GM12878 (cell line): ENCODE data around the gene C19orf12. TPM values are rescaled to one million over a fixed set of nuclear protein-coding genes. Genes with fewer than 3 reads are reported as not detected.

Source experiments
- ATAC-seq: fragments of 200-7000 bp; cut with Tn5 transposase; 3 replicates; pipeline ENCODE4 v1.9.1; 2020; ENCODE audit warnings: mild to moderate bottlenecking, moderate library complexity
- BruUV-seq: library from RNA; stranded (reverse); fragments of 400-500 nt; replicated peaks from 2 replicates; lab custom pipeline; 2021; lab: Mats Ljungman, UMichigan
- CTCF ChIA-PET: fragments of 300-600 bp; sonication (Branson Sonifier 250); formaldehyde crosslinking; extraction: SDS; loops from one replicate; lab custom pipeline; 2021; ENCODE audit warnings: inconsistent platforms; lab: Yijun Ruan, JAX
- POLR2A ChIA-PET: fragments of 350-600 bp; formaldehyde crosslinking; extraction: SDS; loops from one replicate; lab custom pipeline; 2021; ENCODE audit warnings: inconsistent platforms; lab: Charles Lee
- RAD21 ChIA-PET: fragments of 300-600 bp; sonication (Branson Sonifier 250); formaldehyde crosslinking; loops from one replicate; lab custom pipeline; 2023; ENCODE audit warnings: antibody characterized with exemption; ENCODE audit not compliant: unreplicated experiment; lab: Charles Lee
- SMC1A ChIA-PET: fragments of 300-600 bp; sonication (Branson Sonifier 250); formaldehyde crosslinking; loops from one replicate; lab custom pipeline; 2023; ENCODE audit not compliant: unreplicated experiment, uncharacterized antibody; lab: Charles Lee
- DNase-seq: peaks from one replicate; pipeline ENCODE4 v3.0.0-alpha.2; 2011; ENCODE audit warnings: low read depth, low spot score
- FAIRE-seq: peaks from 3 replicates; lab custom pipeline; 2011; peaks lifted over from hg19 to GRCh38; lab: Jason Lieb, UNC
- H2AFZ ChIP-seq: 2 replicates; pipeline ENCODE4 v1.6.0; 2011; ENCODE audit warnings: low read depth, low read length, control low read depth; ENCODE audit not compliant: control insufficient read depth
- H3K27ac ChIP-seq: 2 replicates; pipeline ENCODE4 v1.5.1; 2011; ENCODE audit warnings: control low read depth; ENCODE audit not compliant: control insufficient read depth, insufficient read depth
- H3K27me3 ChIP-seq, 2 experiments: replicated peaks in 1 of 2; 2 replicates each; pipeline versions ENCODE4 v1.6.0 to v1.6.1; 2011; ENCODE audit warnings: low read length in 1 of 2; ENCODE audit not compliant: control insufficient read depth in 2 of 2, insufficient read depth in 2 of 2
- H3K36me3 ChIP-seq, 2 experiments: 2 replicates each; pipeline ENCODE4 v1.5.1; 2011; ENCODE audit warnings: low read length in 1 of 2; ENCODE audit not compliant: control insufficient read depth in 2 of 2, insufficient read depth in 2 of 2
- H3K4me1 ChIP-seq: 2 replicates; pipeline ENCODE4 v1.6.1; 2011; ENCODE audit warnings: mild to moderate bottlenecking, low read length, moderate library complexity, mixed read lengths; ENCODE audit not compliant: control insufficient read depth, insufficient read depth
- H3K4me2 ChIP-seq: 2 replicates; pipeline ENCODE4 v1.6.0; 2011; ENCODE audit warnings: control low read depth; ENCODE audit not compliant: control insufficient read depth, insufficient read depth
- H3K4me3 ChIP-seq: fragments of 200-600 bp; sonication (generic); 2 replicates; pipeline ENCODE4 v1.5.1; 2016
- H3K79me2 ChIP-seq: 2 replicates; pipeline ENCODE4 v1.6.0; 2011; ENCODE audit warnings: low read length; ENCODE audit not compliant: control insufficient read depth, insufficient read depth
- H3K9ac ChIP-seq: 2 replicates; pipeline ENCODE4 v1.8.0; 2011; ENCODE audit warnings: low read length, control low read depth, mixed read lengths; ENCODE audit not compliant: control insufficient read depth, insufficient read depth
- H3K9me3 ChIP-seq: replicated peaks from 3 replicates; pipeline ENCODE4 v1.5.1; 2011; ENCODE audit warnings: mild to moderate bottlenecking, low read length; ENCODE audit not compliant: control insufficient read depth, insufficient read depth
- H4K20me1 ChIP-seq: 2 replicates; pipeline ENCODE4 v1.6.0; 2011; ENCODE audit not compliant: control insufficient read depth, insufficient read depth
- CEBPB ChIP-seq, 2 experiments: fragments of 150-350 bp in 1 of 2; IDR thresholded peaks; 2 replicates each; pipeline ENCODE4 v1.6.1; 2012 to 2014; ENCODE audit warnings: low read depth in 2 of 2, low read length in 2 of 2, borderline replicate concordance in 1 of 2, inconsistent platforms in 1 of 2
- EP300 ChIP-seq, 2 experiments: fragments of 150-350 bp in 1 of 2; IDR thresholded peaks; 2 replicates each; pipeline ENCODE4 v1.6.1; 2011 to 2012; ENCODE audit warnings: low read depth in 2 of 2, low read length in 2 of 2, borderline replicate concordance in 1 of 2, improper control_type of control experiment in 1 of 2, inconsistent platforms in 1 of 2; ENCODE audit not compliant: control insufficient read depth in 1 of 2
- FOS ChIP-seq: IDR thresholded peaks from 3 replicates; pipeline ENCODE4 v1.6.1; 2011; ENCODE audit warnings: borderline replicate concordance; ENCODE audit not compliant: insufficient read length; ENCODE audit errors: extremely low read depth
- GATAD2B ChIP-seq: fragments of 450-650 bp; conservative IDR thresholded peaks from 2 replicates; pipeline ENCODE4 v1.6.1; 2017; ENCODE audit warnings: low read depth, mild to moderate bottlenecking, moderate library complexity
- HCFC1 ChIP-seq: fragments of 150-350 bp; IDR thresholded peaks from 2 replicates; pipeline ENCODE4 v1.6.1; 2014; ENCODE audit warnings: low read length
- IKZF2 ChIP-seq, 2 experiments: fragments of 450-650 bp; IDR thresholded peaks; 2 replicates each; pipeline ENCODE4 v1.6.1; 2017; ENCODE audit warnings: mild to moderate bottlenecking in 2 of 2, moderate library complexity in 2 of 2
- PML ChIP-seq: IDR thresholded peaks from 2 replicates; pipeline ENCODE4 v1.6.1; 2012; ENCODE audit warnings: low read length, inconsistent platforms
- POLR2AphosphoS5 ChIP-seq: IDR thresholded peaks from 2 replicates; pipeline ENCODE4 v1.6.1; 2011; ENCODE audit warnings: mild to moderate bottlenecking, low read length, inconsistent platforms
- RCOR1 ChIP-seq: conservative IDR thresholded peaks from 2 replicates; pipeline ENCODE4 v1.6.1; 2012; ENCODE audit warnings: low read depth, low read length, improper control_type of control experiment
- SIX5 ChIP-seq: IDR thresholded peaks from 2 replicates; pipeline ENCODE4 v1.6.1; 2011; ENCODE audit warnings: mild to moderate bottlenecking, low read depth, low read length, moderate library complexity; ENCODE audit not compliant: severe bottlenecking
- WRNIP1 ChIP-seq: IDR thresholded peaks from 2 replicates; pipeline ENCODE4 v1.6.1; 2011; ENCODE audit warnings: low read depth, low read length, improper control_type of control experiment, borderline replicate concordance
- YBX1 ChIP-seq: fragments of 450-650 bp; IDR thresholded peaks from 2 replicates; pipeline ENCODE4 v1.6.1; 2016; ENCODE audit warnings: antibody characterized with exemption
- WGBS: methylation state at CpG from one replicate; pipeline ENCODE4 v1.1.6; 2016; ENCODE audit warnings: low lambda C conversion rate; ENCODE audit not compliant: insufficient replicate concordance, insufficient coverage; ENCODE audit errors: missing lambda C conversion rate; 5-methylcytosine and 5-hydroxymethylcytosine counted together
- in situ Hi-C: fragments of 300-500 bp; cut with MboI; formaldehyde crosslinking; loops from 9 replicates; pipeline ENCODE4 v1.14.3; 2018; ENCODE audit warnings: mixed read lengths
- intact Hi-C: fragments of 100-400 bp; cut with micrococcal nuclease; formaldehyde crosslinking; loops from one replicate; pipeline ENCODE4 v1.14.2; 2022; ENCODE audit not compliant: unreplicated experiment
- polyA plus RNA-seq, 11 experiments: library from polyadenylated mRNA; depleted of rRNA in 4 of 11; unstranded in 6 of 11; stranded (reverse) in 5 of 11; fragments of >200 nt; fragmentation: Nextera tagmentation in 4 of 11; fragmentation: Illumina TruSeq in 1 of 11; extraction: Ambion mirVana in 4 of 11; extraction: Trizol in 1 of 11; gene quantifications; 1 replicate in 1 of 11; 2 replicates in 10 of 11; pipeline versions ENCODE4 v1.2.1 to v1.2.3, GENCODE V29; 2011 to 2016; ENCODE audit warnings: inconsistent platforms in 2 of 11, missing spikeins in 2 of 11, low read depth in 1 of 11
- total RNA-seq, 4 experiments: library from RNA; depleted of rRNA in 3 of 4; stranded (reverse); fragments of >200 nt in 3 of 4; fragmentation: Illumina TruSeq in 1 of 4; extraction: Trizol in 1 of 4; gene quantifications; 2 replicates each; pipeline versions ENCODE4 v1.2.1 to v1.2.3, GENCODE V29; 2013 to 2021
- TF ChIP-seq, protein P1 (sequence below): IDR thresholded peaks from 2 replicates; pipeline ENCODE4 v1.6.1; 2011; ENCODE audit warnings: low read depth, mild to moderate bottlenecking, low read length, moderate library complexity, borderline replicate concordance; ENCODE audit errors: extremely low read depth
- TF ChIP-seq, protein P2 (sequence below): fragments of 450-650 bp; IDR thresholded peaks from 2 replicates; pipeline ENCODE4 v1.6.1; 2017; ENCODE audit warnings: low read depth, mild to moderate bottlenecking, moderate library complexity
- TF ChIP-seq, protein P3 (sequence below): fragments of 450-650 bp; IDR thresholded peaks from 2 replicates; pipeline ENCODE4 v1.6.1; 2018; ENCODE audit warnings: borderline replicate concordance, mild to moderate bottlenecking; ENCODE audit not compliant: partially characterized antibody
- TF ChIP-seq, protein P4 (sequence below): IDR thresholded peaks from 2 replicates; pipeline ENCODE4 v1.6.1; 2011; ENCODE audit warnings: mild to moderate bottlenecking, low read depth, low read length, moderate library complexity; ENCODE audit not compliant: insufficient replicate concordance

The C19orf12 gene
- total and polyA plus RNA-seq, 10 of the 15 experiments (the other 5 are each of a cell fraction or from before 2014, with no cell fraction given) = 2.3 to 23.5 (median 20.3) TPM

DNA sequence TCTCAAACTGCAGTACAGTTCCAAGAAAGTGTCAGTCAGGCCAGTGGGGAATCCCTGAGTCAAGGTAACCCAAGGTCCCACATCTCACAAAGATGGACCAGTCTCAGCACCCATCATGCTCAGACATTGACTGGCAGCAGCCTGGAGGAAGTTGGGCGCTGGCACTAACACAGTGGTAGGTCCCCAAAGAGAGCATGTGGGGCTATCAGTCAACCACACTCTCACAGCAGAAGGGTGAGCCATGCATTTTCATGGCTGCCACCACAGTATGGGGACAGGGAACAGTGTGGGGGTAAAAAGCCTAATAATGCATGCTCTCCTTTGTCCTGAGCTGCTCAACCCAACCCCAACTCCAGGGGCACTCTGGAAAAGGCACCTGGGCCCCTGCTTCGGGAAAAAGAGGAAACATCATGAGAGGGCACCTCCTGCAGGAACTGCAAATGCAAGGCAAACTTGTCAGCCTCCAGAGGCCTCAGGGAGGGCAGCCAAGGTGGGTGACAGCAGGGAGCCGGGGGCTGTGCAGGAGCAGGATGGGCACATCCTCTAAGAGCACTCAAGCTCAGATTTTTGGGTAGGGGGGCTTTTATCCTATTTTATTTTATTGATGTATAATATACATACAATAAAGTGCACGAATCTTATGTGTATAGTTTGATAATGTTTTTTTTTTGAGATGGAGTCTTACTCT lies 59.3 kb downstream of the C19orf12 start:
- H3K27me3 ChIP-seq = 0 out of 4 replicates have a peak, but pooled peaks cover 0 to 3% of the 10 kb centered on the region in 2 experiments
- no peaks in the 10 kb centered on the region for H3K4me1 ChIP-seq
- intact Hi-C loops = no loop called here
- CTCF ChIA-PET = interaction anchor here (0.6 kb wide), 1 partner anchor 59 kb away, joined by 3 read pairs; no protein-coding TSS in a partner anchor
- POLR2A ChIA-PET = no interaction called here
- 0% methylated on average over 4 of the region's 4 CpGs for WGBS
- no peak overlapping the region for H2AFZ ChIP-seq
- FAIRE-seq = no peak
- BruUV-seq = no TSS peak
- no peaks in the 10 kb centered on the region for H3K79me2 ChIP-seq
- H3K36me3 ChIP-seq = no peaks in the 10 kb centered on the region
- RAD21 ChIA-PET = no interaction called here
- SMC1A ChIA-PET = no interaction called here
- in situ Hi-C loops = no loop called here
- ATAC-seq = no peak
- no peak overlapping the region for H3K4me2 ChIP-seq
- H3K4me3 ChIP-seq = no peak overlapping the region
- H3K27ac ChIP-seq = no peak overlapping the region
- H3K9me3 ChIP-seq = no peaks in the 10 kb centered on the region
- no peaks in the 10 kb centered on the region for H4K20me1 ChIP-seq
- DNase-seq = no peak
- H3K9ac ChIP-seq = no peak overlapping the region
- TF ChIP-seq SIX5 (no peak), WRNIP1 (no peak), RCOR1 (no peak), PML (no peak), POLR2AphosphoS5 (no peak), FOS (no peak), CEBPB (IDR thresholded peaks at IDR 0.05; ENCODE audit: borderline replicate concordance in 1 of 2, low read depth in 2 of 2, low read length in 2 of 2) (no peak), HCFC1 (no peak), YBX1 (no peak), IKZF2 (IDR thresholded peaks at IDR 0.05) (no peak), GATAD2B (no peak), EP300 (IDR thresholded peaks at IDR 0.05; ENCODE audit: borderline replicate concordance in 1 of 2, control insufficient read depth in 1 of 2, low read depth in 2 of 2, low read length in 2 of 2) (no peak)
- TF ChIP-seq, protein P1, sequence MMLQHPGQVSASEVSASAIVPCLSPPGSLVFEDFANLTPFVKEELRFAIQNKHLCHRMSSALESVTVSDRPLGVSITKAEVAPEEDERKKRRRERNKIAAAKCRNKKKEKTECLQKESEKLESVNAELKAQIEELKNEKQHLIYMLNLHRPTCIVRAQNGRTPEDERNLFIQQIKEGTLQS = no peak
- TF ChIP-seq, protein P2, sequence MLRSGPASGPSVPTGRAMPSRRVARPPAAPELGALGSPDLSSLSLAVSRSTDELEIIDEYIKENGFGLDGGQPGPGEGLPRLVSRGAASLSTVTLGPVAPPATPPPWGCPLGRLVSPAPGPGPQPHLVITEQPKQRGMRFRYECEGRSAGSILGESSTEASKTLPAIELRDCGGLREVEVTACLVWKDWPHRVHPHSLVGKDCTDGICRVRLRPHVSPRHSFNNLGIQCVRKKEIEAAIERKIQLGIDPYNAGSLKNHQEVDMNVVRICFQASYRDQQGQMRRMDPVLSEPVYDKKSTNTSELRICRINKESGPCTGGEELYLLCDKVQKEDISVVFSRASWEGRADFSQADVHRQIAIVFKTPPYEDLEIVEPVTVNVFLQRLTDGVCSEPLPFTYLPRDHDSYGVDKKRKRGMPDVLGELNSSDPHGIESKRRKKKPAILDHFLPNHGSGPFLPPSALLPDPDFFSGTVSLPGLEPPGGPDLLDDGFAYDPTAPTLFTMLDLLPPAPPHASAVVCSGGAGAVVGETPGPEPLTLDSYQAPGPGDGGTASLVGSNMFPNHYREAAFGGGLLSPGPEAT = no peak
- TF ChIP-seq, protein P3, sequence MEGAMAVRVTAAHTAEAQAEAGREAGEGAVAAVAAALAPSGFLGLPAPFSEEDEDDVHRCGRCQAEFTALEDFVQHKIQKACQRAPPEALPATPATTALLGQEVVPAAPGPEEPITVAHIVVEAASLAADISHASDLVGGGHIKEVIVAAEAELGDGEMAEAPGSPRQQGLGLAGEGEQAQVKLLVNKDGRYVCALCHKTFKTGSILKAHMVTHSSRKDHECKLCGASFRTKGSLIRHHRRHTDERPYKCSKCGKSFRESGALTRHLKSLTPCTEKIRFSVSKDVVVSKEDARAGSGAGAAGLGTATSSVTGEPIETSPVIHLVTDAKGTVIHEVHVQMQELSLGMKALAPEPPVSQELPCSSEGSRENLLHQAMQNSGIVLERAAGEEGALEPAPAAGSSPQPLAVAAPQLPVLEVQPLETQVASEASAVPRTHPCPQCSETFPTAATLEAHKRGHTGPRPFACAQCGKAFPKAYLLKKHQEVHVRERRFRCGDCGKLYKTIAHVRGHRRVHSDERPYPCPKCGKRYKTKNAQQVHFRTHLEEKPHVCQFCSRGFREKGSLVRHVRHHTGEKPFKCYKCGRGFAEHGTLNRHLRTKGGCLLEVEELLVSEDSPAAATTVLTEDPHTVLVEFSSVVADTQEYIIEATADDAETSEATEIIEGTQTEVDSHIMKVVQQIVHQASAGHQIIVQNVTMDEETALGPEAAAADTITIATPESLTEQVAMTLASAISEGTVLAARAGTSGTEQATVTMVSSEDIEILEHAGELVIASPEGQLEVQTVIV = no peak
- TF ChIP-seq, protein P4, sequence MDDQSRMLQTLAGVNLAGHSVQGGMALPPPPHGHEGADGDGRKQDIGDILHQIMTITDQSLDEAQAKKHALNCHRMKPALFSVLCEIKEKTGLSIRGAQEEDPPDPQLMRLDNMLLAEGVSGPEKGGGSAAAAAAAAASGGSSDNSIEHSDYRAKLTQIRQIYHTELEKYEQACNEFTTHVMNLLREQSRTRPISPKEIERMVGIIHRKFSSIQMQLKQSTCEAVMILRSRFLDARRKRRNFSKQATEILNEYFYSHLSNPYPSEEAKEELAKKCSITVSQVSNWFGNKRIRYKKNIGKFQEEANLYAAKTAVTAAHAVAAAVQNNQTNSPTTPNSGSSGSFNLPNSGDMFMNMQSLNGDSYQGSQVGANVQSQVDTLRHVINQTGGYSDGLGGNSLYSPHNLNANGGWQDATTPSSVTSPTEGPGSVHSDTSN = no peak
